KMS-11 (cell line): ENCODE data around the gene FHOD3.

Experiments
- H2AFZ ChIP-seq: fragments of 200-600 bp; sonication (generic); 2 replicates; pipeline ENCODE4 v1.6.1; 2016; ENCODE audit warnings: antibody characterized with exemption, mixed run types, low read depth
- H3K27ac ChIP-seq: fragments of 200-600 bp; sonication (generic); 2 replicates; pipeline ENCODE4 v1.6.1; 2016; ENCODE audit warnings: mild to moderate bottlenecking, mixed run types
- H3K27me3 ChIP-seq: fragments of 200-600 bp; sonication (generic); 2 replicates; pipeline ENCODE4 v1.6.1; 2017; ENCODE audit warnings: mild to moderate bottlenecking, low read depth, mixed run types, moderate library complexity; ENCODE audit not compliant: insufficient read depth
- H3K36me3 ChIP-seq: fragments of 200-600 bp; sonication (generic); 2 replicates; pipeline ENCODE4 v1.6.1; 2017; ENCODE audit warnings: mild to moderate bottlenecking, mixed run types; ENCODE audit not compliant: insufficient read depth
- H3K4me1 ChIP-seq: fragments of 200-600 bp; sonication (generic); 2 replicates; pipeline ENCODE4 v1.6.1; 2016; ENCODE audit warnings: mild to moderate bottlenecking, low read depth, mixed run types; ENCODE audit not compliant: poor library complexity, severe bottlenecking
- H3K4me2 ChIP-seq: fragments of 200-600 bp; sonication (generic); 2 replicates; pipeline ENCODE4 v1.7.0; 2016; ENCODE audit warnings: mild to moderate bottlenecking, mixed run types
- H3K4me3 ChIP-seq: fragments of 200-600 bp; sonication (generic); IDR thresholded peaks from 2 replicates; pipeline ENCODE4 v1.6.1; 2017; ENCODE audit warnings: low read depth, low read length, mixed read lengths; ENCODE audit not compliant: insufficient read depth
- H3K79me2 ChIP-seq: fragments of 200-600 bp; sonication (generic); 2 replicates; pipeline ENCODE4 v1.6.1; 2016; ENCODE audit warnings: low read depth, mixed run types; ENCODE audit not compliant: insufficient read depth
- H3K9ac ChIP-seq: fragments of 200-600 bp; sonication (generic); 2 replicates; pipeline ENCODE4 v1.6.1; 2016; ENCODE audit warnings: mild to moderate bottlenecking, mixed run types
- H4K20me1 ChIP-seq: fragments of 200-600 bp; sonication (generic); 2 replicates; pipeline ENCODE4 v1.6.1; 2016; ENCODE audit warnings: mild to moderate bottlenecking, mixed run types; ENCODE audit not compliant: insufficient read depth
- CTCF ChIP-seq: fragments of 200-600 bp; sonication (generic); conservative IDR thresholded peaks from 2 replicates; pipeline ENCODE4 v1.6.1; 2017; ENCODE audit warnings: low read depth, mild to moderate bottlenecking, antibody characterized with exemption, low read length, moderate library complexity, mixed read lengths

Gene FHOD3

DNA sequence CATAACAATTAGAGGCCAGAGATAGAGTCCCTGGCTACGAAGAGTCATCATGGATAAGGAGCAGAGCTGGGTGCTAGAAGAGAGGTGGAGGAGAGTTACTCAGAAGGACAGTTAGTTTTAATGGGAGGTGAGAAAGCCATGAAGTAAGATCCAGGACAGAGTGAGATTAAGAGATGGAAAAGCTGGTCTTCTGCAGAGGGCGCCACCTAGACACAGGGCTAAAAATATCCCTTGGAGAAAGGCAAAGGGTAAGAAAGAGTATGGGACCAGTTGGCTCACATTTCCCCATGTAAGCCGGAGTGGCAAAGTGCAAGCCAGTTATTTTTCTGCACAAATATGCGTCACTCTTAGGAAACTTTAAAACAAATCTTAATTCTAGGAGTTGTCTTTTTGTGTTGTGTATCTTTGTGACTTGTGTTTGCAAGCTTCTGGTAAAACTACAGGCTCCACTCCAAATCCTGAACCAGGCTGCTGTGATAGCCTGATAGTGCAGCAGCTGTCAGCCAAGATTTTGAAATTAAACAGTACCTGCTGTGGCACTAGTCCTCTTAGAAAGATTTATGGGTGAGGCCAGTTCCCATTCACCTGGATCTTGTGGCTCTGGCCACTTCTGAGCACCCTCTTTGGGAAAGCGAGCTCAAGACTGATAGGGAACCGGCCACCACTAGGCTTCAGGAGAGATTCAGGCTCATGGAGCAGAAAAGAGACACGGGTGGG is 327.1 kb downstream of the FHOD3 start:
- H3K4me1 ChIP-seq, result no peaks in the 10 kb centered on the region
- no peak overlapping the region for H3K9ac ChIP-seq
- no peak for TF ChIP-seq CTCF
- H3K4me2 ChIP-seq, result no peak overlapping the region
- no peaks in the 10 kb centered on the region for H4K20me1 ChIP-seq
- H3K4me3 ChIP-seq, result no peak overlapping the region
- H2AFZ ChIP-seq, result no peak overlapping the region
- no peaks in the 10 kb centered on the region for H3K36me3 ChIP-seq
- H3K27ac ChIP-seq, result no peak overlapping the region
- no peaks in the 10 kb centered on the region for H3K27me3 ChIP-seq
- no peaks in the 10 kb centered on the region for H3K79me2 ChIP-seq

- no peak overlapping the region for H3K27ac ChIP-seq
- no peak overlapping the region for H2AFZ ChIP-seq
- no peaks in the 10 kb centered on the region for H4K20me1 ChIP-seq
- H3K4me1 ChIP-seq, result no peaks in the 10 kb centered on the region
- H3K79me2 ChIP-seq, result no peaks in the 10 kb centered on the region
- no peak overlapping the region for H3K4me2 ChIP-seq
- H3K9ac ChIP-seq, result no peak overlapping the region
- H3K27me3 ChIP-seq, result no peaks in the 10 kb centered on the region
- no peaks in the 10 kb centered on the region for H3K36me3 ChIP-seq
- no peak overlapping the region for H3K4me3 ChIP-seq
- TF ChIP-seq CTCF, result no peak
Measured at GRCh38 chr18:36625386-36625785, 327.9 kb downstream of the FHOD3 start.

DNA sequence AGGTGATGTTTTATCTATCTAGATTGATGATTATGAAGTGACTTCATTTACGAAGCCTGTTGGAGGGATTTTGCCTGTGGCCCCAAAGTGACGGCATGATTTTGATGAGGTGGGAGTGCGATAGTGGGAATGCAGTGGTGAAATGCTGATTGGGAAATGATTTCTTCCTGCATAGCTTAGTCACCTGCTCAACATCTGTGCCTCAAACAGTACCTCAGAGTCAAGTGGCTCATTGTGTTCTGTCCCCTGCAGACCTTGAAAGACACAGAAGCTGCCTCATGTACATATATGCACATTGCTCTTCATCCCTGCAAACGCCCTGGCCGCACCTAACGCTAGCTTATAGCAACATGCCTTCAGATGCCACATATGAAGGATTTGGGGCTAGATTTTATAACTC is 330.1 kb downstream of the FHOD3 start:
- H4K20me1 ChIP-seq, result no peaks in the 10 kb centered on the region
- TF ChIP-seq CTCF, result no peak
- H2AFZ ChIP-seq, result no peak overlapping the region
- no peak overlapping the region for H3K27ac ChIP-seq
- no peak overlapping the region for H3K4me3 ChIP-seq
- H3K4me2 ChIP-seq, result no peak overlapping the region
- H3K4me1 ChIP-seq, result no peaks in the 10 kb centered on the region
- H3K9ac ChIP-seq, result no peak overlapping the region
- H3K36me3 ChIP-seq, result no peaks in the 10 kb centered on the region
- H3K79me2 ChIP-seq, result no peaks in the 10 kb centered on the region
- no peaks in the 10 kb centered on the region for H3K27me3 ChIP-seq

DNA sequence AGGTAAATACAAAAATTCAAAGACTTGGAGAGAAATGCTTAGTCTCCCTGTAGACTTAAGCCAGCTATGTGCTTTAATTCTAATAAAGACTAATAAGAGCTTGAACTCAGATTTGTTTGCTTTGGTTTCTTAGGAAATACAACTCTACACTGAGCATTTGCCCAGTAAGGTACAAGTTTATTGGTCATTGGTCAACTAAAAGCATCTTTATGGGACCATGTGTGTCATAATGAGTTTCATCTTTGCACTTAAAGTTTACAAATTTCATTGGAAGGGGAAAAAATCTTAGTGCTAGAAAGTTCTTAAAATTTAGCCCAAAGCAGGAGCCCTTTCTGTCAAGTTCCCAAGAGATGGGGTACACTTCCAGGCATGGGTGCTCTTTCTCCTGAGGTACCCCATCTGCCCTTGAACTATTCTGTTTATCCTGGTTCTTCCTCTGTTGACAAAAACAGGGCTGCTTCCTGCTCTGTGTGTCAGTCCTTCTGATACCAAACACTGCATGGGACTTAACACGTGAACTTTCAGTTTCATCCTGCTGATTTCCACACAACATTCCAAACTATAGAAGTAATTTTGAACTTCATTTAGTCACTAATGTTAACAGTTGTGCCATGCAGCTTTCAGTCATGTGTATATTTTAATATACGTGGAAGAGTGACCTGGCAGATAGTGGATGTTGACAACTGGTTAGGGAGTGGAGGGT is 331.1 kb downstream of the FHOD3 start:
- no peak overlapping the region for H3K9ac ChIP-seq
- H3K27me3 ChIP-seq, result no peaks in the 10 kb centered on the region
- no peak overlapping the region for H3K27ac ChIP-seq
- H3K4me1 ChIP-seq, result no peaks in the 10 kb centered on the region
- no peaks in the 10 kb centered on the region for H3K36me3 ChIP-seq
- H3K4me2 ChIP-seq, result no peak overlapping the region
- H3K4me3 ChIP-seq, result no peak overlapping the region
- no peak for TF ChIP-seq CTCF
- no peaks in the 10 kb centered on the region for H4K20me1 ChIP-seq
- no peak overlapping the region for H2AFZ ChIP-seq
- H3K79me2 ChIP-seq, result no peaks in the 10 kb centered on the region
